Smooth muscle cell (in vitro differentiated cells): ENCODE results near the gene WDR81. TPM values are rescaled to one million over a fixed set of nuclear protein-coding genes. Genes with fewer than 3 reads are reported as not detected.

Source experiments
- DNase-seq: peaks from one replicate; lab custom pipeline; 2025; ENCODE audit not compliant: unreplicated experiment; lab: John Stamatoyannopoulos, UW
- H2AFZ ChIP-seq: fragments of 200-600 bp; sonication (generic); 2 replicates; pipeline ENCODE4 v1.6.0; 2016; ENCODE audit warnings: antibody characterized with exemption, low read depth, mild to moderate bottlenecking
- H3F3A ChIP-seq: fragments of 200-600 bp; sonication (generic); 2 replicates; pipeline ENCODE4 v1.6.0; 2017; ENCODE audit warnings: antibody characterized with exemption, low read depth
- H3K27ac ChIP-seq: fragments of 200-600 bp; sonication (generic); 2 replicates; pipeline ENCODE4 v1.5.1; 2016; ENCODE audit warnings: low read depth, mild to moderate bottlenecking
- H3K27me3 ChIP-seq: fragments of 200-600 bp; sonication (generic); 2 replicates; pipeline ENCODE4 v1.6.1; 2016; ENCODE audit warnings: low read depth, mild to moderate bottlenecking
- H3K36me3 ChIP-seq: fragments of 200-600 bp; sonication (generic); 2 replicates; pipeline ENCODE4 v1.5.1; 2016; ENCODE audit warnings: low read depth
- H3K4me1 ChIP-seq: fragments of 200-600 bp; sonication (generic); 2 replicates; pipeline ENCODE4 v1.5.1; 2016; ENCODE audit warnings: low read depth
- H3K4me2 ChIP-seq: fragments of 200-600 bp; sonication (generic); 2 replicates; pipeline ENCODE4 v1.6.0; 2016; ENCODE audit warnings: mild to moderate bottlenecking
- H3K4me3 ChIP-seq: fragments of 200-600 bp; sonication (generic); 2 replicates; pipeline ENCODE4 v1.5.1; 2016; ENCODE audit warnings: mild to moderate bottlenecking
- H3K79me2 ChIP-seq: fragments of 200-600 bp; sonication (generic); 2 replicates; pipeline ENCODE4 v1.6.0; 2016; ENCODE audit warnings: low read depth, mild to moderate bottlenecking
- H3K9ac ChIP-seq: fragments of 200-600 bp; sonication (generic); 2 replicates; pipeline ENCODE4 v1.6.0; 2016; ENCODE audit warnings: low read depth
- H3K9me3 ChIP-seq: fragments of 200-600 bp; sonication (generic); replicated peaks from 2 replicates; pipeline ENCODE4 v1.5.1; 2016; ENCODE audit warnings: low read depth
- H4K20me1 ChIP-seq: fragments of 200-600 bp; sonication (generic); 2 replicates; pipeline ENCODE4 v1.6.0; 2016; ENCODE audit warnings: low read depth
- CTCF ChIP-seq: fragments of 200-600 bp; sonication (generic); IDR thresholded peaks from 2 replicates; pipeline ENCODE4 v1.5.1; 2017; ENCODE audit warnings: borderline replicate concordance, mild to moderate bottlenecking, antibody characterized with exemption; ENCODE audit not compliant: insufficient read depth, poor library complexity, severe bottlenecking
- WGBS: methylation state at CpG from one replicate; pipeline ENCODE4 v1.1.7; 2016; ENCODE audit warnings: low lambda C conversion rate; 5-methylcytosine and 5-hydroxymethylcytosine counted together
- polyA plus RNA-seq: library from polyadenylated mRNA; unstranded; fragments of >200 nt; fragmentation: Nextera tagmentation; extraction: Ambion mirVana; gene quantifications from 2 replicates; pipeline ENCODE4 v1.2.1, GENCODE V29; 2016
- total RNA-seq: library from RNA; depleted of rRNA; stranded (reverse); fragments of >200 nt; gene quantifications from 2 replicates; pipeline ENCODE4 v1.2.3, GENCODE V29; 2014

The WDR81 gene
- total and polyA plus RNA-seq, 2 experiments from 2014 or later: 5.6 to 9.7 TPM

- no peak overlapping the region for H3K9ac ChIP-seq
- no peaks in the 10 kb centered on the region for H3K79me2 ChIP-seq
- no peaks in the 10 kb centered on the region for H4K20me1 ChIP-seq
- peaks cover 5% of the 10 kb centered on the region for H3K4me1 ChIP-seq
- peaks cover 3% of the 10 kb centered on the region for H3F3A ChIP-seq
- H3K4me3 ChIP-seq: no peak overlapping the region
- H3K27me3 ChIP-seq: no peaks in the 10 kb centered on the region
- H3K27ac ChIP-seq: no peak overlapping the region
- no peak for DNase-seq
- H3K4me2 ChIP-seq: peak overlapping the region; percentile 96
- no peak overlapping the region for H2AFZ ChIP-seq
- 97% methylated on average over 54 of the region's 54 CpGs for WGBS
- no peak for TF ChIP-seq CTCF
- H3K36me3 ChIP-seq: no peaks in the 10 kb centered on the region
- no peaks in the 10 kb centered on the region for H3K9me3 ChIP-seq
Observed at GRCh38 chr17:1725642-1726511, 1.4 kb downstream of the WDR81 start.

- H3K4me2 ChIP-seq: no peak overlapping the region
- no peaks in the 10 kb centered on the region for H3K27me3 ChIP-seq
- WGBS: 90% methylated on average over 18 of the region's 18 CpGs
- H3K36me3 ChIP-seq: no peaks in the 10 kb centered on the region
- no peak overlapping the region for H3K9ac ChIP-seq
- no peak overlapping the region for H2AFZ ChIP-seq
- DNase-seq: no peak
- H4K20me1 ChIP-seq: no peaks in the 10 kb centered on the region
- no peak for TF ChIP-seq CTCF
- H3F3A ChIP-seq: peaks cover 3% of the 10 kb centered on the region
- H3K4me3 ChIP-seq: no peak overlapping the region
- H3K79me2 ChIP-seq: no peaks in the 10 kb centered on the region
- no peaks in the 10 kb centered on the region for H3K9me3 ChIP-seq
- peaks cover 5% of the 10 kb centered on the region for H3K4me1 ChIP-seq
- no peak overlapping the region for H3K27ac ChIP-seq
Observed at GRCh38 chr17:1726626-1727257, 2.2 kb downstream of the WDR81 start.

GRCh38 chr17:1727258-1727789 is 2.8 kb downstream of the WDR81 start:
- no peak for DNase-seq
- no peak overlapping the region for H3K9ac ChIP-seq
- peaks cover 3% of the 10 kb centered on the region for H3F3A ChIP-seq
- H4K20me1 ChIP-seq: no peaks in the 10 kb centered on the region
- no peaks in the 10 kb centered on the region for H3K27me3 ChIP-seq
- 97% methylated on average over 19 of the region's 21 CpGs for WGBS
- no peaks in the 10 kb centered on the region for H3K9me3 ChIP-seq
- no peak for TF ChIP-seq CTCF
- peaks cover 5% of the 10 kb centered on the region for H3K4me1 ChIP-seq
- no peaks in the 10 kb centered on the region for H3K36me3 ChIP-seq
- H2AFZ ChIP-seq: no peak overlapping the region
- H3K27ac ChIP-seq: no peak overlapping the region
- no peak overlapping the region for H3K4me3 ChIP-seq
- H3K4me2 ChIP-seq: no peak overlapping the region
- H3K79me2 ChIP-seq: no peaks in the 10 kb centered on the region
